NOMO-1 treated with DMSO at 0.1 percent for 48 hours (cell line): ENCODE results near the gene PCGF3.

Experiments used
- DNase-seq: peaks from one replicate; lab custom pipeline; 2025; ENCODE audit not compliant: unreplicated experiment; lab: John Stamatoyannopoulos, UW

The PCGF3 gene

GRCh38 chr4:705278-706082 is at the start of gene PCGF3:
TSS of gene PCGF3 (plus strand) at chr4:705832. CDS start at chr4:733681, 27,849 bp downstream.
- DNase-seq: peak; percentile 84

GRCh38 chr4:656436-657337 is 48.9 kb upstream of the PCGF3 start:
- no peak for DNase-seq

- DNase-seq: no peak
Measured at GRCh38 chr4:657338-657833, 48.2 kb upstream of the PCGF3 start.

GRCh38 chr4:657834-658667 is 47.6 kb upstream of the PCGF3 start:
- no peak for DNase-seq

- no peak for DNase-seq
Measured at GRCh38 chr4:658681-659667, 46.7 kb upstream of the PCGF3 start.

GRCh38 chr4:659851-660250 is 45.8 kb upstream of the PCGF3 start:
- DNase-seq: no peak

GRCh38 chr4:660401-660800 is 45.2 kb upstream of the PCGF3 start:
- no peak for DNase-seq

- DNase-seq: no peak
Measured at GRCh38 chr4:661231-661630, 44.4 kb upstream of the PCGF3 start.

GRCh38 chr4:661881-662761 is 43.5 kb upstream of the PCGF3 start:
- DNase-seq: no peak

GRCh38 chr4:663046-663437 is 42.6 kb upstream of the PCGF3 start:
- no peak for DNase-seq

GRCh38 chr4:663438-664428 is 41.9 kb upstream of the PCGF3 start:
- DNase-seq: no peak

- DNase-seq: no peak
Measured at GRCh38 chr4:664713-665231, 40.9 kb upstream of the PCGF3 start.

GRCh38 chr4:665381-665750 is 40.3 kb upstream of the PCGF3 start:
- no peak for DNase-seq

GRCh38 chr4:665751-666435 is 39.7 kb upstream of the PCGF3 start:
- no peak for DNase-seq

GRCh38 chr4:666436-666810 is 39.2 kb upstream of the PCGF3 start:
- DNase-seq: no peak

GRCh38 chr4:666822-667544 is 38.6 kb upstream of the PCGF3 start:
- no peak for DNase-seq
